Measurements from ENCODE around the gene LENEP.

The LENEP gene

DNA sequence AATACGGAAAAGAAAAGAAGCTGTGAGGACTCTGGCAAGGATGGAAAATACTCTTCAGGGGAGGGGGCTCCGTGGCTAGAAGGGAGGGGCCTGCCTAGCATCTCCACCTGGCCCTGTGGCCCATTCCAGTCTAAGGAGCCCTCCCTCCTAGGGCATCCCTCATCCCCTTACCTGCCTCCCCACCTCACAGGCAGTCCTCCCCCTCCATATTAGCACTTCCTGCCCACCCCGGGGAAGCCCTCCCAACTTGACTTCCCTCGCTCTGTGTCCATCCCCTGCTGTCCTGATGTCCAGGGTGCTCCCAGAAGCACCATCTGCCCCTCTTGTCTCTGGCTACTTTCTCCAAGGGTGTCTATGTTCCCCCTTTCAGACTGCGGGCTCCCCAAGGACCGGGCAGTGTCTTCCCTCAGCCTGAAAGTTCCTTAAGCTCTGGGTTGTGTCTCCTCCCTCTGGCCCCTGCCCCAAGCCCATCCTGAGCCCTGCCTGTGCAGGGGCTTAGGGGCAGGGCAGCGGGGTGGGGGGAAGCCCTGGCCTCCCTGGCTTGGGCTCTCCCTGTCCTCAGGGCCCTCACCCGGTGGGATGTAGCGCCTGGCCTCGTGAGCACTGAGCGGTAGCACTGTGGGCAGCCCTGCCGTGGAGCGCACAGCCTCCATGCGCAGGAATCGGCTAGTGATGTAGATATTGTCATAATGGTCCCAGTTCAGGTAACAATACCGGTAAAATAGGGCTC is 36.3 kb downstream of the LENEP start:
- no peak for DNase-seq (ENCODE audit: low read depth)

DNA sequence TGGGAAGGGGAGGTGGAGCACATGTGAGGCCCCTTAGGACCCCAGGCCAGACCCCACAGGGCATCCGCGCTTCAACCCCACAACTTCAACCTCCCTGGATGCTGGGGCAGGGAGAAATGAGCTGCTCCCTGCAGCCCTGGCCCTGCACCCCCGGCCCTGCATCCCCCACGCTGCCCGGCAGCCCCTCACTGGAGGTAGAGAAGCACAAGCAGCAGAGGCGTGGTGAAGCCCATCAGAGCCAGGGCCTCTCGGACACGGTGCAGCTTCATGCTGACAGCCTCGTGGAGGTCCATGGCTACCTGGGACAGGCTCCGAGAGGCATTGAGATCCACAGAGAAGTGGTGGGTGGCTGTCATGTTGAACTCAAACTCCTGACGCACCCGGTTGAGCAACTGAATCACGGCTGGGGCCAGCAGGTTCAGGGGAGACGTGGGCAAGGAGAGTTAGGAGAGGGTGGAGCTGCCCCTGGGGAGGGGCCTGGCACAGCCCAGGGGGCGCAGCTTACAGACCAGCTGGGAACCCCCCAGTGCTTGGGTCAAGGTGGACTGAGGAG is 36.9 kb downstream of the LENEP start:
- no peak for DNase-seq (ENCODE audit: low read depth)

GRCh38 chr1:155030899-155031298 is 37.5 kb downstream of the LENEP start:
- DNase-seq (ENCODE audit: low read depth): no peak

DNA sequence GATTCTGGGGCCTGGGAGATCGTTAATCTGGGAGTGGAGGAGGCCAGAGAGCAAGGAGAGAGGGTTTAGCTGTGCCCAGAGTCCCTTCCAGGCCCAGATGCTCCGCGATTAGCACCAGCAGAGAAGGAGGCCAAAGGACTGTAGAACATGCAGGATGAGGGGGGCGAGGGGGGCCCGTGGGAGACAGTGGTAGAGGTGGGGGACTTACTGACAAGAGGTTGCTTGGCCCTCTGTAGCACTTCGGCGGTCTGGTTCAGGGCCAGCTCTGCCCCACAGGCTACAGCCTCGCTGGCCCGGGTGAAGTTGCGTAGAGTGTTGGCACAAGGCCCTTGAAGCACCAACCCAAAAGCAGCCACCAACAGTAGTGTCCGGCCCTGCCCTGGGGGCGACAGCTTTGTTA is 39.5 kb downstream of the LENEP start:
- DNase-seq (ENCODE audit: low read depth): no peak

GRCh38 chr1:155033524-155033923 is 40.1 kb downstream of the LENEP start, which contains the start of the genes DCST1 and DCST2:
Gene DCST1, plus strand, starts transcription at chr1:155033824. Its CDS starts 213 bp downstream, at chr1:155034037.
Gene DCST2, minus strand, starts transcription at chr1:155033781. Its CDS starts 80 bp downstream, at chr1:155033701.
- no peak for DNase-seq (ENCODE audit: low read depth)

GRCh38 chr1:155034318-155035208 is 41.2 kb downstream of the LENEP start:
- no peak for DNase-seq (ENCODE audit: low read depth)

DNA sequence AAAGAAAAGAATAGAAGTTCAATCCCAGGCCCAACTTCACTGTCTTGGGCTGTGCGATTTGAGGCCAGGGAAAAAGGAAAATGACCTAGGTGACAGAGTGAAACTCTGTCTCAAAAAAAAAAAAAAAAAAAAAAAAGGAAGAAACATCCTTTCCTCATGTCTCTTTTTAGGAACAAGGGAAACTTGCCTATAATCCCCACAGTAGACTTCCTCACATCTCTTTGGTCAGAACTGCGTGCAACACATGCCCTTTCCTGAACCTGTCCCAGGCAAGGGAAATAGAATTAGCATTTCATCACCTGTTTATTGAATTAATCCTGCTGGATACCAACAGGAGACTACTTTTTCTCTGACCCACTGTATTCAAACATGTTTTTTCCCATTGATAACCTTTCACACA is 42.5 kb downstream of the LENEP start:
- DNase-seq (ENCODE audit: low read depth): no peak

DNA sequence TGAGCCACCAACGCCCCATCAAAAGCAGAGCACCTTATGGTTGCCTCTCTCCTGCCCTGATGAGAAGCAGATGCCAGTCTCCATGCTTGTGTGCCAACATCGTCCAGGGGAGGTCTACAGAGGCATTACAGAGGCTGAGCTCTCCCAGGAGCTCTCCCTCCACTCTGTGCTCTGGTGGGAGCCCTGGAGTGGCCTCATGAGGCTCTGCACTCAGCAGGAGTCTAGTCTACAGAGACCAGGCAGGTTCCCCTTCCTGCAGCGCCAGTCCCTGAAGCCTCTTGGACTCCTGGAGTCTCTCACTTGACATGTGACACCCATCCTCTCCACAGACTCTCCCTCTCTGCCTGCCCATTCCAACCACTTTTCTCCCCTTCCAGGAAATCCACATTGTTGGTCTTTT is 43.7 kb downstream of the LENEP start:
- no peak for DNase-seq (ENCODE audit: low read depth)

- no peak for DNase-seq (ENCODE audit: low read depth)
Observed at GRCh38 chr1:155037851-155038441, 44.6 kb downstream of the LENEP start.

GRCh38 chr1:155038602-155039307 is 45.4 kb downstream of the LENEP start:
- peak; percentile 48 for DNase-seq (ENCODE audit: low read depth)

- no peak for DNase-seq (ENCODE audit: low read depth)
Observed at GRCh38 chr1:155039308-155039669, 45.9 kb downstream of the LENEP start.

GRCh38 chr1:155040358-155041093 is 47.1 kb downstream of the LENEP start:
- no peak for DNase-seq (ENCODE audit: low read depth)

- DNase-seq (ENCODE audit: low read depth): no peak
Observed at GRCh38 chr1:155042789-155043188, 49.4 kb downstream of the LENEP start.

- no peak for DNase-seq (ENCODE audit: low read depth)
Observed at GRCh38 chr1:155043301-155043702, 49.9 kb downstream of the LENEP start.

GRCh38 chr1:155043793-155044192 is 50.4 kb downstream of the LENEP start:
- no peak for DNase-seq (ENCODE audit: low read depth)

All from EH (cell line).